ENCODE data around the gene RMND5B. TPM values are rescaled to one million over a fixed set of nuclear protein-coding genes. Genes with fewer than 3 reads are reported as not detected.

Gene RMND5B
- total and polyA plus RNA-seq, 10 of the 15 experiments (the other 5 are each of a cell fraction or from before 2014, with no cell fraction given), result 1.6 to 50.7 (median 30.9) TPM

DNA sequence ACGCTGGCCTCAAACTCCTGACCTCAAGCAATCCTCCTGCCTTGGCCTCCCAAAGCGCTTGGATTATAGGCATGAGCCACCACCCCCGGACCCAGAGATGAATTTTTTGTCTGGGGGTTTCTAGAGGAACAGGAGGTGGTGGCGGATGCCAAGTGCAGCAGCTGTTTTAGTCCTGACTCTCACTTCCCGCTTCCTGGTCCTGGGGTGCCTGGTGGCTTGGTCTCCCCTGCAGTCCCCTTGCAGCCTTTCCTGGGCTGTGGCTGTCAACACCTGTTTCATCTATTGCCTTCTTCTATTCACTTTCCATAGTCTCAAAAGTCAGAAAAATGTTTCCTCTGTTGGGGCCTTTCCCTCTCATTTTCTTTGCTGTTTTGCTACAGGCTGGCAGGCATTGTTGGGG is 29.4 kb downstream of the RMND5B start:
- Histone ChIP-seq H3K36me3 (ENCODE audit: control insufficient read depth in 2 of 2, insufficient read depth in 2 of 2, low read length in 1 of 2) (no peaks in the 10 kb centered on the region), H3K4me1 (ENCODE audit: control insufficient read depth, insufficient read depth, low read length) (no peaks in the 10 kb centered on the region), H3K79me2 (ENCODE audit: control insufficient read depth, insufficient read depth, low read length) (no peaks in the 10 kb centered on the region), H4K20me1 (ENCODE audit: control insufficient read depth, insufficient read depth) (no peaks in the 10 kb centered on the region), H2AFZ (ENCODE audit: control insufficient read depth, low read depth, low read length) (no peak overlapping the region), H3K27ac (ENCODE audit: control insufficient read depth, insufficient read depth) (no peak overlapping the region), H3K27me3 (replicated peaks in 1 of 2; ENCODE audit: control insufficient read depth in 2 of 2, insufficient read depth in 2 of 2, low read length in 1 of 2) (no peaks in the 10 kb centered on the region), H3K9me3 (replicated peaks; ENCODE audit: control insufficient read depth, insufficient read depth, low read length) (no peaks in the 10 kb centered on the region), H3K4me2 (ENCODE audit: control insufficient read depth, insufficient read depth) (no peak overlapping the region), H3K9ac (ENCODE audit: control insufficient read depth, insufficient read depth, low read length) (no peak overlapping the region), H3K4me3 (no peak overlapping the region)
- ChIA-PET CTCF (interaction anchor here (1.3 to 5.4 kb wide), 2 partner anchors 83 to 85 kb away, joined by 3 to 39 read pairs; no protein-coding TSS in a partner anchor), SMC1A (ENCODE audit: uncharacterized antibody, unreplicated experiment) (no interaction called here), POLR2A (no interaction called here), RAD21 (ENCODE audit: unreplicated experiment) (no interaction called here)
- ATAC-seq, result no peak
- 49% methylated on average over 5 of the region's 5 CpGs for WGBS (ENCODE audit: insufficient coverage, insufficient replicate concordance, low lambda C conversion rate, missing lambda C conversion rate)
- no peak for FAIRE-seq
- DNase-seq (ENCODE audit: low read depth, low spot score), result no peak
- intact Hi-C loops (cut with micrococcal nuclease; ENCODE audit: unreplicated experiment) (no loop called here), in situ Hi-C loops (cut with MboI) (loop anchor here (10.0 kb wide), 1 partner anchor 555 kb away; the partner anchor contains the start of gene B4GALT7)
- no TSS peak for BruUV-seq (replicated peaks)
- TF ChIP-seq MEF2A (IDR thresholded peaks at IDR 0.05; ENCODE audit: insufficient read depth, low read depth, low read length) (no peak), DPF2 (IDR thresholded peaks at IDR 0.05) (no peak), MXI1 (IDR thresholded peaks at IDR 0.05; ENCODE audit: low read depth, low read length) (no peak), NFYA (IDR thresholded peaks at IDR 0.05; ENCODE audit: borderline replicate concordance, low read depth, low read length) (no peak), FOXM1 (IDR thresholded peaks at IDR 0.05; ENCODE audit: low read depth, low read length) (no peak), EGR1 (IDR thresholded peaks at IDR 0.05; ENCODE audit: borderline replicate concordance in 1 of 2, low read depth in 2 of 2, low read length in 2 of 2) (no peak), ZNF384 (IDR thresholded peaks at IDR 0.05; ENCODE audit: borderline replicate concordance, low read depth, low read length) (no peak)
- TF ChIP-seq, protein P1, sequence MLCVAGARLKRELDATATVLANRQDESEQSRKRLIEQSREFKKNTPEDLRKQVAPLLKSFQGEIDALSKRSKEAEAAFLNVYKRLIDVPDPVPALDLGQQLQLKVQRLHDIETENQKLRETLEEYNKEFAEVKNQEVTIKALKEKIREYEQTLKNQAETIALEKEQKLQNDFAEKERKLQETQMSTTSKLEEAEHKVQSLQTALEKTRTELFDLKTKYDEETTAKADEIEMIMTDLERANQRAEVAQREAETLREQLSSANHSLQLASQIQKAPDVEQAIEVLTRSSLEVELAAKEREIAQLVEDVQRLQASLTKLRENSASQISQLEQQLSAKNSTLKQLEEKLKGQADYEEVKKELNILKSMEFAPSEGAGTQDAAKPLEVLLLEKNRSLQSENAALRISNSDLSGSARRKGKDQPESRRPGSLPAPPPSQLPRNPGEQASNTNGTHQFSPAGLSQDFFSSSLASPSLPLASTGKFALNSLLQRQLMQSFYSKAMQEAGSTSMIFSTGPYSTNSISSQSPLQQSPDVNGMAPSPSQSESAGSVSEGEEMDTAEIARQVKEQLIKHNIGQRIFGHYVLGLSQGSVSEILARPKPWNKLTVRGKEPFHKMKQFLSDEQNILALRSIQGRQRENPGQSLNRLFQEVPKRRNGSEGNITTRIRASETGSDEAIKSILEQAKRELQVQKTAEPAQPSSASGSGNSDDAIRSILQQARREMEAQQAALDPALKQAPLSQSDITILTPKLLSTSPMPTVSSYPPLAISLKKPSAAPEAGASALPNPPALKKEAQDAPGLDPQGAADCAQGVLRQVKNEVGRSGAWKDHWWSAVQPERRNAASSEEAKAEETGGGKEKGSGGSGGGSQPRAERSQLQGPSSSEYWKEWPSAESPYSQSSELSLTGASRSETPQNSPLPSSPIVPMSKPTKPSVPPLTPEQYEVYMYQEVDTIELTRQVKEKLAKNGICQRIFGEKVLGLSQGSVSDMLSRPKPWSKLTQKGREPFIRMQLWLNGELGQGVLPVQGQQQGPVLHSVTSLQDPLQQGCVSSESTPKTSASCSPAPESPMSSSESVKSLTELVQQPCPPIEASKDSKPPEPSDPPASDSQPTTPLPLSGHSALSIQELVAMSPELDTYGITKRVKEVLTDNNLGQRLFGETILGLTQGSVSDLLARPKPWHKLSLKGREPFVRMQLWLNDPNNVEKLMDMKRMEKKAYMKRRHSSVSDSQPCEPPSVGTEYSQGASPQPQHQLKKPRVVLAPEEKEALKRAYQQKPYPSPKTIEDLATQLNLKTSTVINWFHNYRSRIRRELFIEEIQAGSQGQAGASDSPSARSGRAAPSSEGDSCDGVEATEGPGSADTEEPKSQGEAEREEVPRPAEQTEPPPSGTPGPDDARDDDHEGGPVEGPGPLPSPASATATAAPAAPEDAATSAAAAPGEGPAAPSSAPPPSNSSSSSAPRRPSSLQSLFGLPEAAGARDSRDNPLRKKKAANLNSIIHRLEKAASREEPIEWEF (IDR thresholded peaks at IDR 0.05; ENCODE audit: insufficient replicate concordance, low read depth, low read length), result no peak
- TF ChIP-seq, protein P2, sequence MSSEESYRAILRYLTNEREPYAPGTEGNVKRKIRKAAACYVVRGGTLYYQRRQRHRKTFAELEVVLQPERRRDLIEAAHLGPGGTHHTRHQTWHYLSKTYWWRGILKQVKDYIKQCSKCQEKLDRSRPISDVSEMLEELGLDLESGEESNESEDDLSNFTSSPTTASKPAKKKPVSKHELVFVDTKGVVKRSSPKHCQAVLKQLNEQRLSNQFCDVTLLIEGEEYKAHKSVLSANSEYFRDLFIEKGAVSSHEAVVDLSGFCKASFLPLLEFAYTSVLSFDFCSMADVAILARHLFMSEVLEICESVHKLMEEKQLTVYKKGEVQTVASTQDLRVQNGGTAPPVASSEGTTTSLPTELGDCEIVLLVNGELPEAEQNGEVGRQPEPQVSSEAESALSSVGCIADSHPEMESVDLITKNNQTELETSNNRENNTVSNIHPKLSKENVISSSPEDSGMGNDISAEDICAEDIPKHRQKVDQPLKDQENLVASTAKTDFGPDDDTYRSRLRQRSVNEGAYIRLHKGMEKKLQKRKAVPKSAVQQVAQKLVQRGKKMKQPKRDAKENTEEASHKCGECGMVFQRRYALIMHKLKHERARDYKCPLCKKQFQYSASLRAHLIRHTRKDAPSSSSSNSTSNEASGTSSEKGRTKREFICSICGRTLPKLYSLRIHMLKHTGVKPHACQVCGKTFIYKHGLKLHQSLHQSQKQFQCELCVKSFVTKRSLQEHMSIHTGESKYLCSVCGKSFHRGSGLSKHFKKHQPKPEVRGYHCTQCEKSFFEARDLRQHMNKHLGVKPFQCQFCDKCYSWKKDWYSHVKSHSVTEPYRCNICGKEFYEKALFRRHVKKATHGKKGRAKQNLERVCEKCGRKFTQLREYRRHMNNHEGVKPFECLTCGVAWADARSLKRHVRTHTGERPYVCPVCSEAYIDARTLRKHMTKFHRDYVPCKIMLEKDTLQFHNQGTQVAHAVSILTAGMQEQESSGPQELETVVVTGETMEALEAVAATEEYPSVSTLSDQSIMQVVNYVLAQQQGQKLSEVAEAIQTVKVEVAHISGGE (CRISPR knock-in tag; IDR thresholded peaks at IDR 0.05), result no peak
- TF ChIP-seq, protein P3, sequence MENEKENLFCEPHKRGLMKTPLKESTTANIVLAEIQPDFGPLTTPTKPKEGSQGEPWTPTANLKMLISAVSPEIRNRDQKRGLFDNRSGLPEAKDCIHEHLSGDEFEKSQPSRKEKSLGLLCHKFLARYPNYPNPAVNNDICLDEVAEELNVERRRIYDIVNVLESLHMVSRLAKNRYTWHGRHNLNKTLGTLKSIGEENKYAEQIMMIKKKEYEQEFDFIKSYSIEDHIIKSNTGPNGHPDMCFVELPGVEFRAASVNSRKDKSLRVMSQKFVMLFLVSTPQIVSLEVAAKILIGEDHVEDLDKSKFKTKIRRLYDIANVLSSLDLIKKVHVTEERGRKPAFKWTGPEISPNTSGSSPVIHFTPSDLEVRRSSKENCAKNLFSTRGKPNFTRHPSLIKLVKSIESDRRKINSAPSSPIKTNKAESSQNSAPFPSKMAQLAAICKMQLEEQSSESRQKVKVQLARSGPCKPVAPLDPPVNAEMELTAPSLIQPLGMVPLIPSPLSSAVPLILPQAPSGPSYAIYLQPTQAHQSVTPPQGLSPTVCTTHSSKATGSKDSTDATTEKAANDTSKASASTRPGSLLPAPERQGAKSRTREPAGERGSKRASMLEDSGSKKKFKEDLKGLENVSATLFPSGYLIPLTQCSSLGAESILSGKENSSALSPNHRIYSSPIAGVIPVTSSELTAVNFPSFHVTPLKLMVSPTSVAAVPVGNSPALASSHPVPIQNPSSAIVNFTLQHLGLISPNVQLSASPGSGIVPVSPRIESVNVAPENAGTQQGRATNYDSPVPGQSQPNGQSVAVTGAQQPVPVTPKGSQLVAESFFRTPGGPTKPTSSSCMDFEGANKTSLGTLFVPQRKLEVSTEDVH (IDR thresholded peaks at IDR 0.05; ENCODE audit: low read depth, partially characterized antibody), result no peak
- TF ChIP-seq, protein P4, sequence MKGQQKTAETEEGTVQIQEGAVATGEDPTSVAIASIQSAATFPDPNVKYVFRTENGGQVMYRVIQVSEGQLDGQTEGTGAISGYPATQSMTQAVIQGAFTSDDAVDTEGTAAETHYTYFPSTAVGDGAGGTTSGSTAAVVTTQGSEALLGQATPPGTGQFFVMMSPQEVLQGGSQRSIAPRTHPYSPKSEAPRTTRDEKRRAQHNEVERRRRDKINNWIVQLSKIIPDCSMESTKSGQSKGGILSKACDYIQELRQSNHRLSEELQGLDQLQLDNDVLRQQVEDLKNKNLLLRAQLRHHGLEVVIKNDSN (IDR thresholded peaks at IDR 0.05; ENCODE audit: borderline replicate concordance, extremely low read length, insufficient read depth, low read depth, low read length), result no peak

Measured in GM12878 (cell line).